Cardiac fibroblast (primary cell): Measurements from ENCODE around the gene PFKFB3.
"Not testable (repeated sequence)": the region's sequence is repeated elsewhere in the genome, so short reads cannot be mapped to it uniquely, and the experiment has no call there.

Experiments
- DNase-seq, 2 donors: peaks; one replicate each; pipeline versions ENCODE4 v3.0.0 to v3.0.0-alpha.2; 2010; ENCODE audit warnings: low read depth in 2 of 2
- H3K4me3 ChIP-seq, 2 donors: replicated peaks in 1 of 2; 1 replicate in 1 of 2; 2 replicates in 1 of 2; pipeline ENCODE4 v1.5.1; 2011; ENCODE audit warnings: low read depth in 2 of 2, low read length in 2 of 2, mild to moderate bottlenecking in 2 of 2, moderate library complexity in 1 of 2
- CTCF ChIP-seq: IDR thresholded peaks from one replicate; pipeline ENCODE4 v1.5.1; 2011; ENCODE audit warnings: low read depth, mild to moderate bottlenecking, low read length, inconsistent platforms

PFKFB3 gene

GRCh38 chr10:6242089-6242488 is 39.4 kb downstream of the PFKFB3 start:
- H3K4me3 ChIP-seq, result no peak overlapping the region
- no peak for TF ChIP-seq CTCF
- DNase-seq, result no peak

GRCh38 chr10:6244510-6244909 is 41.8 kb downstream of the PFKFB3 start:
- no peak for DNase-seq
- no peak for TF ChIP-seq CTCF
- H3K4me3 ChIP-seq, result no peak overlapping the region

- H3K4me3 ChIP-seq, result no peak overlapping the region
- DNase-seq, result peak; percentile 9 to 58
- no peak for TF ChIP-seq CTCF
Measured at GRCh38 chr10:6247041-6247712, 44.4 kb downstream of the PFKFB3 start.

- not testable (repeated sequence) for DNase-seq, H3K4me3 ChIP-seq
Measured at GRCh38 chr10:6248908-6249307, 46.2 kb downstream of the PFKFB3 start.

GRCh38 chr10:6249698-6250097 is 47.0 kb downstream of the PFKFB3 start:
- DNase-seq, result no peak
- no peak for TF ChIP-seq CTCF
- no peak overlapping the region for H3K4me3 ChIP-seq

GRCh38 chr10:6250745-6251144 is 48.0 kb downstream of the PFKFB3 start:
- no peak for TF ChIP-seq CTCF
- no peak for DNase-seq
- no peak overlapping the region for H3K4me3 ChIP-seq

GRCh38 chr10:6254201-6254600 is 51.5 kb downstream of the PFKFB3 start:
- no peak for TF ChIP-seq CTCF
- no peak overlapping the region for H3K4me3 ChIP-seq
- DNase-seq, result no peak
